Lung (tissue), 12 donors: ENCODE results near the gene ZNF223. TPM values are rescaled to one million over a fixed set of nuclear protein-coding genes. Genes with fewer than 3 reads are reported as not detected.

Experiments used
- ATAC-seq: fragments of 200-7000 bp; cut with Tn5 transposase; one replicate; pipeline ENCODE4 v1.9.1; 2020; ENCODE audit warnings: moderate number of reproducible peaks; ENCODE audit not compliant: insufficient read depth, low FRiP score
- DNase-seq, 3 donors: peaks; one replicate each; pipeline ENCODE4 v3.0.0-alpha.2; 2013 to 2017
- H3K27ac ChIP-seq, 2 donors: one replicate each; pipeline ENCODE4 v1.5.1; 2013; ENCODE audit warnings: mild to moderate bottlenecking in 2 of 2, moderate library complexity in 2 of 2, control low read depth in 1 of 2, inconsistent platforms in 1 of 2, low read depth in 1 of 2, low read length in 1 of 2
- H3K27me3 ChIP-seq, 3 donors: one replicate each; pipeline ENCODE4 v1.5.1; 2013; ENCODE audit warnings: low read length in 2 of 3; ENCODE audit not compliant: control insufficient read depth in 3 of 3, insufficient read depth in 3 of 3
- H3K36me3 ChIP-seq, 4 donors: one replicate each; pipeline ENCODE4 v1.5.1; 2013; ENCODE audit warnings: low read length in 4 of 4, mild to moderate bottlenecking in 1 of 4, moderate library complexity in 1 of 4; ENCODE audit not compliant: control insufficient read depth in 4 of 4, insufficient read depth in 4 of 4
- H3K4me1 ChIP-seq, 5 donors: one replicate each; pipeline ENCODE4 v1.5.1; 2013; ENCODE audit warnings: low read length in 5 of 5, mild to moderate bottlenecking in 2 of 5, moderate library complexity in 1 of 5; ENCODE audit not compliant: control insufficient read depth in 5 of 5, insufficient read depth in 5 of 5
- H3K4me3 ChIP-seq: one replicate; pipeline ENCODE4 v1.5.1; 2013; ENCODE audit warnings: mild to moderate bottlenecking, control low read depth, moderate library complexity
- H3K9ac ChIP-seq, 2 donors: one replicate each; pipeline ENCODE4 v1.5.1; 2013; ENCODE audit warnings: low read length in 2 of 2, control low read depth in 1 of 2; ENCODE audit not compliant: insufficient read depth in 1 of 2
- H3K9me3 ChIP-seq, 4 donors: one replicate each; pipeline ENCODE4 v1.5.1; 2013; ENCODE audit warnings: low read length in 3 of 4, mild to moderate bottlenecking in 1 of 4, moderate library complexity in 1 of 4; ENCODE audit not compliant: control insufficient read depth in 4 of 4, insufficient read depth in 3 of 4
- CTCF ChIP-seq: IDR thresholded peaks from 2 replicates; pipeline ENCODE4 v1.5.1; 2012; ENCODE audit warnings: mild to moderate bottlenecking; ENCODE audit errors: control extremely low read depth, extremely low read depth
- WGBS, 2 donors: extraction: QIAGEN DNeasy Blood & Tissue Kit; methylation state at CpG; one replicate each; pipeline ENCODE4 v1.1.7; 2013; 5-methylcytosine and 5-hydroxymethylcytosine counted together
- polyA plus RNA-seq, 2 donors: library from polyadenylated mRNA; stranded (reverse); fragments of 200-250 nt; gene quantifications; one replicate each; pipeline ENCODE4 v1.2.1, GENCODE V29; 2013
- total RNA-seq, 2 donors: library from RNA; depleted of rRNA in 1 of 2; stranded (reverse); fragments of >200 nt in 1 of 2; gene quantifications; one replicate each; pipeline ENCODE4 v1.2.1, GENCODE V29; 2014 to 2021
- donor health status: control.
- donor health status: control.
- donor health status: Bipolar disorder and iron deficiency.
- donor health status: healthy.
- donor health status: DM: yes; HTN: yes; CAD: no.

The ZNF223 gene
- total and polyA plus RNA-seq, 4 donors, result 2.8 to 9.6 (median 4.8) TPM

DNA sequence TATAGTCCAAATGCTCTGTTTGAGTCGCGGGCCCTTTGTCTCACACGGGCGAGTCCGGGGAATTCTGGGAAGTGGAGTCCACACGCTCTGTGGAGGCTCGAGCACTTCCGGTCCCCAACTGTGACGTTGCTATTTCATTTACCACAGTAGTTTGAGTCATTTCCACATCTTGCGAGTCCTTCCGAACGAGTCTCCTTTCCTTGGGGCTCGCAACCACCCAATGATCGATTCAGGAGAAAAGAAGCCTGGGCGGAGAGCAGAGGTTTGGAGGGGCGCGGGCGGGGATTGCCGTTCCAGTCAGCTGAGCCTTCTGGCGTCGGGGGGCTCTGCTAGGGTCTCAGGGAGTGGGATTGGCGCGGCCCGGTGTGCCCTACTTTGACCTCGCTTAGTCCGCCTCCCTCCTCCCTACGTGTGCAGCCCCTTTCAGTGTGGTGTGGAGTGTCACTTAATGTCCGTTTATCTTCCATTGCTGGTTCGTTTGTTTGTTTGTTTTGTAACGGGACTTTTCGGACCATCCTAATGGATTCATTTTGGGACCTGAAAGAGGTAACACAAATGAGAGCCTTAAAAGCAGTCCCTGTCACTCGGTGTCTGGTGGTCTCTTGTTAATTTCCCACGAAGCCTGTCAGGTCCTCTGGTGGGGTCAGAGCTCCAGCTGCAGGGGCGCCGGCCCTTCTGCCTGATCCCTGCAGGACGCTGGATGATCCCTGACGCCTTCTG, 26.5 kb upstream of the ZNF223 start, which contains the start of gene ZNF222:
TSS of gene ZNF222 (plus strand) at position 163 of the 720 bp plus-strand sequence. CDS start at position 221, 58 bp downstream.
- TF ChIP-seq CTCF, result no peak
- peaks cover 0 to 8% (median 0%) of the 10 kb centered on the region in 5 donors for H3K4me1 ChIP-seq
- peaks cover 12 to 37% (median 32%) of the 10 kb centered on the region in 4 donors for H3K36me3 ChIP-seq
- DNase-seq, result peak; percentile 91 to 96 (median 96)
- peak within 1 kb of the TSS; percentile 80 for H3K4me3 ChIP-seq
- H3K9ac ChIP-seq, result peak within 1 kb of the TSS; percentile 79 to 92
- peak within 1 kb of the TSS; percentile 29 to 54 for H3K27ac ChIP-seq
- 4% methylated on average over 33 to 37 of the region's 37 CpGs for WGBS, 2 donors
- peaks cover 7 to 24% (median 15%) of the 10 kb centered on the region in 4 donors for H3K9me3 ChIP-seq
- no peaks in the 10 kb centered on the region for H3K27me3 ChIP-seq
- peak; percentile 95 for ATAC-seq

GRCh38 chr19:44026622-44027021, 25.2 kb upstream of the ZNF223 start:
- Histone ChIP-seq H3K27ac (no peak overlapping the region), H3K4me1 (peaks cover 0 to 8% (median 0%) of the 10 kb centered on the region in 5 donors), H3K4me3 (no peak overlapping the region), H3K9me3 (peaks cover 14 to 30% (median 20%) of the 10 kb centered on the region in 4 donors), H3K27me3 (no peaks in the 10 kb centered on the region), H3K36me3 (peaks cover 17 to 48% (median 42%) of the 10 kb centered on the region in 4 donors), H3K9ac (no peak overlapping the region)
- DNase-seq (no peak), ATAC-seq (no peak)
- TF ChIP-seq CTCF, result no peak
- WGBS, 2 donors, result 96 to 98% methylated on average over 6 of the region's 6 CpGs

DNA sequence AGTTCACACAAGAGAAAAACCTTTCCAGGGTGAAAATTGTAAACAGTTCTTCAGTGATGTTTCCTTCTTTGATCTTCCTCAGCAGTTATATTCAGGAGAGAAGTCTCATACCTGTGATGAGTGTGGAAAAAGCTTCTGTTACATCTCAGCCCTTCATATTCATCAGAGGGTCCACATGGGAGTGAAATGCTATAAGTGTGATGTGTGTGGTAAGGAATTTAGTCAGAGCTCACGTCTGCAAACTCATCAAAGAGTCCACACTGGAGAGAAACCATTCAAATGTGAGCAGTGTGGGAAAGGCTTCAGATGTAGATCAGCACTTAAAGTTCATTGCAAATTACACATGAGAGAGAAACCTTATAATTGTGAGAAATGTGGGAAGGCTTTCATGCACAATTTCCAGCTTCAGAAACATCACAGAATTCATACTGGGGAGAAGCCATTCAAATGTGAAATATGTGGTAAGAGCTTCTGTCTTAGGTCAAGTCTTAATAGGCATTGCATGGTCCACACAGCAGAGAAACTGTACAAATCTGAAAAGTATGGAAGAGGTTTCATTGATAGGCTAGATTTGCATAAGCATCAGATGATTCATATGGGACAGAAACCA, 19.7 kb upstream of the ZNF223 start:
- TF ChIP-seq CTCF, result no peak
- ATAC-seq, result no peak
- no peaks in the 10 kb centered on the region for H3K27me3 ChIP-seq
- DNase-seq, result no peak
- H3K9me3 ChIP-seq, result peaks cover 23 to 74% (median 38%) of the 10 kb centered on the region in 4 donors
- 87 to 97% methylated on average over 1 of the region's 1 CpG for WGBS, 2 donors
- no peak overlapping the region for H3K9ac ChIP-seq
- no peak overlapping the region for H3K27ac ChIP-seq
- H3K4me1 ChIP-seq, result no peaks in the 10 kb centered on the region
- H3K4me3 ChIP-seq, result no peak overlapping the region
- peaks cover 20 to 53% (median 49%) of the 10 kb centered on the region in 4 donors for H3K36me3 ChIP-seq
